ENCODE measurements around the gene DMRT3.

- TF ChIP-seq TAF1 (IDR thresholded peaks at IDR 0.05; ENCODE audit: low read depth, low read length) (peak; percentile 40; the same call in 1 of the 2 replicates), CTCF (IDR thresholded peaks at IDR 0.05; ENCODE audit: control extremely low read depth in 1 of 3, insufficient read depth in 1 of 3, low read depth in 1 of 3, low read length in 3 of 3) (no peak), RAD21 (IDR thresholded peaks at IDR 0.05 in 1 of 2, conservative IDR thresholded peaks at IDR 0.05 in 1 of 2; ENCODE audit: low read depth in 2 of 2, low read length in 2 of 2) (no peak), JUN (IDR thresholded peaks at IDR 0.05; ENCODE audit: low read depth, low read length) (no peak), ATF3 (IDR thresholded peaks at IDR 0.05; ENCODE audit: insufficient read depth, low read depth, low read length) (no peak), POLR2A (IDR thresholded peaks at IDR 0.05; ENCODE audit: control extremely low read depth in 1 of 2, low read depth in 2 of 2, low read length in 2 of 2) (no peak), MAX (IDR thresholded peaks at IDR 0.05) (no peak), SIX5 (IDR thresholded peaks at IDR 0.05; ENCODE audit: low read depth, low read length) (no peak), EZH2 (IDR thresholded peaks at IDR 0.05; ENCODE audit: low read depth, low read length, severe bottlenecking) (no peak), CREB1 (IDR thresholded peaks at IDR 0.05) (0 out of 2 replicates have a peak, but pooled peaks have one; percentile 11)
Observed at GRCh38 chr9:967903-968641, 8.4 kb upstream of the DMRT3 start.
